Ammon's horn (tissue), 1 donor: ENCODE measurements around the gene MSRB1.
"Not testable (repeated sequence)": the region's sequence is repeated elsewhere in the genome, so short reads cannot be mapped to it uniquely, and the experiment has no call there.

Experiments
- DNase-seq: peaks from one replicate; pipeline ENCODE4 v3.0.0-alpha.2; 2016; ENCODE audit warnings: low spot score

Gene MSRB1

GRCh38 chr16:1960665-1961630 lies 17.9 kb upstream of the MSRB1 start:
- DNase-seq, result no peak

GRCh38 chr16:1959269-1960039 lies 16.5 kb upstream of the MSRB1 start, which contains the start of gene NDUFB10:
NDUFB10 (plus strand) TSS chr16:1959538; CDS start chr16:1959625, 87 bp downstream.
- DNase-seq, result peak; percentile 88

GRCh38 chr16:1958715-1959268 lies 15.8 kb upstream of the MSRB1 start:
- no peak for DNase-seq

- DNase-seq, result not testable (repeated sequence)
These were observed 15.1 kb upstream of the MSRB1 start for GRCh38 chr16:1958143-1958491.

- not testable (repeated sequence) for DNase-seq
These were observed 14.6 kb upstream of the MSRB1 start for GRCh38 chr16:1957434-1958142.

GRCh38 chr16:1953734-1954133 lies 10.7 kb upstream of the MSRB1 start:
- DNase-seq, result no peak

- DNase-seq, result no peak
These were observed 7.6 kb upstream of the MSRB1 start for GRCh38 chr16:1950559-1950958.

- DNase-seq, result no peak
These were observed 7.0 kb upstream of the MSRB1 start for GRCh38 chr16:1950047-1950446.

GRCh38 chr16:1949507-1949906 lies 6.5 kb upstream of the MSRB1 start:
- DNase-seq, result no peak

GRCh38 chr16:1947369-1947670 lies 4.3 kb upstream of the MSRB1 start:
- DNase-seq, result no peak

- no peak for DNase-seq
These were observed 3.7 kb upstream of the MSRB1 start for GRCh38 chr16:1946495-1947368.

GRCh38 chr16:1945559-1946391 lies 2.8 kb upstream of the MSRB1 start:
- no peak for DNase-seq

- DNase-seq, result no peak
These were observed 1.7 kb upstream of the MSRB1 start for GRCh38 chr16:1944612-1945199.

- DNase-seq, result no peak
These were observed 771 bp downstream of the MSRB1 start for GRCh38 chr16:1942047-1942809.

- DNase-seq, result no peak
These were observed 1.6 kb downstream of the MSRB1 start for GRCh38 chr16:1941162-1942046.

- DNase-seq, result no peak
These were observed 2.5 kb downstream of the MSRB1 start for GRCh38 chr16:1940273-1941161.

GRCh38 chr16:1939833-1940232 lies 3.2 kb downstream of the MSRB1 start:
- not testable (repeated sequence) for DNase-seq
